H9 (cell line): ENCODE data around the gene PRR36. TPM values are rescaled to one million over a fixed set of nuclear protein-coding genes. Genes with fewer than 3 reads are reported as not detected.

Experiments used
- DNase-seq: peaks from one replicate; pipeline ENCODE4 v3.0.0-alpha.2; 2017
- H2AFZ ChIP-seq: one replicate; pipeline ENCODE4 v1.6.1; 2013; ENCODE audit warnings: mild to moderate bottlenecking, low read length, control low read depth, moderate library complexity
- H2AK5ac ChIP-seq: 2 replicates; pipeline ENCODE4 v1.6.1; 2013; ENCODE audit warnings: low read length, control low read depth, mixed read lengths; ENCODE audit not compliant: insufficient read length
- H2BK120ac ChIP-seq: one replicate; pipeline ENCODE4 v1.6.1; 2013; ENCODE audit warnings: low read depth, mild to moderate bottlenecking, low read length, control low read depth, inconsistent platforms; ENCODE audit not compliant: poor library complexity, severe bottlenecking
- H2BK12ac ChIP-seq: 2 replicates; pipeline ENCODE4 v1.6.1; 2013; ENCODE audit warnings: low read length, control low read depth, mixed read lengths, low read depth; ENCODE audit not compliant: insufficient read length
- H2BK15ac ChIP-seq: 2 replicates; pipeline ENCODE4 v1.6.1; 2013; ENCODE audit warnings: low read depth, low read length, control low read depth
- H2BK20ac ChIP-seq: one replicate; pipeline ENCODE4 v1.6.1; 2013; ENCODE audit warnings: low read depth, mild to moderate bottlenecking, low read length, control low read depth, inconsistent platforms; ENCODE audit not compliant: poor library complexity, severe bottlenecking
- H2BK5ac ChIP-seq: 2 replicates; pipeline ENCODE4 v1.6.1; 2013; ENCODE audit warnings: low read length, control low read depth, mixed read lengths; ENCODE audit not compliant: insufficient read length
- H3K14ac ChIP-seq: 2 replicates; pipeline ENCODE4 v1.6.1; 2013; ENCODE audit warnings: low read length, control low read depth; ENCODE audit not compliant: insufficient read depth
- H3K18ac ChIP-seq: 2 replicates; pipeline ENCODE4 v1.6.1; 2013; ENCODE audit warnings: low read depth, mild to moderate bottlenecking, mixed read lengths, low read length, control low read depth; ENCODE audit not compliant: insufficient read length
- H3K23ac ChIP-seq: 2 replicates; pipeline ENCODE4 v1.6.1; 2013; ENCODE audit warnings: low read length, control low read depth, mixed read lengths, low read depth; ENCODE audit not compliant: insufficient read length
- H3K23me2 ChIP-seq: 2 replicates; pipeline ENCODE4 v1.6.1; 2013; ENCODE audit warnings: low read depth, mild to moderate bottlenecking, mixed read lengths, low read length, control low read depth; ENCODE audit not compliant: insufficient read length, poor library complexity, severe bottlenecking
- H3K27ac ChIP-seq: 2 replicates; pipeline ENCODE4 v1.5.1; 2013; ENCODE audit warnings: low read length, control low read depth, mixed read lengths, low read depth; ENCODE audit not compliant: insufficient read length
- H3K27me3 ChIP-seq: 2 replicates; pipeline ENCODE4 v1.6.1; 2013; ENCODE audit warnings: low read length, control low read depth, inconsistent platforms; ENCODE audit not compliant: insufficient read depth
- H3K4ac ChIP-seq: 2 replicates; pipeline ENCODE4 v1.6.1; 2013; ENCODE audit warnings: low read depth, mild to moderate bottlenecking, control low read depth, inconsistent platforms, low read length, moderate library complexity
- H3K4me1 ChIP-seq: 2 replicates; pipeline ENCODE4 v1.6.1; 2013; ENCODE audit warnings: low read length, control low read depth, inconsistent platforms; ENCODE audit not compliant: insufficient read depth
- H3K4me2 ChIP-seq: 2 replicates; pipeline ENCODE4 v1.6.1; 2013; ENCODE audit warnings: low read length, control low read depth, mixed read lengths; ENCODE audit not compliant: insufficient read length, insufficient read depth
- H3K56ac ChIP-seq: 2 replicates; pipeline ENCODE4 v1.6.1; 2013; ENCODE audit warnings: low read depth, mild to moderate bottlenecking, mixed read lengths, low read length, control low read depth; ENCODE audit not compliant: insufficient read length
- H3K79me1 ChIP-seq: 2 replicates; pipeline ENCODE4 v1.6.1; 2013; ENCODE audit warnings: low read depth, mild to moderate bottlenecking, moderate library complexity, low read length, control low read depth, inconsistent platforms; ENCODE audit not compliant: insufficient read depth, poor library complexity, severe bottlenecking
- H3K79me2 ChIP-seq: 2 replicates; pipeline ENCODE4 v1.6.1; 2013; ENCODE audit warnings: low read length, control low read depth, inconsistent platforms; ENCODE audit not compliant: insufficient read depth
- H3K9ac ChIP-seq: 2 replicates; pipeline ENCODE4 v1.6.1; 2013; ENCODE audit warnings: low read length, control low read depth, mixed read lengths; ENCODE audit not compliant: insufficient read length; ENCODE audit errors: extremely low read depth
- H3K9me3 ChIP-seq: one replicate; pipeline ENCODE4 v1.6.1; 2013; ENCODE audit warnings: low read depth, low read length, inconsistent platforms; ENCODE audit not compliant: control insufficient read depth
- H3T11ph ChIP-seq: one replicate; pipeline ENCODE4 v1.6.1; 2013; ENCODE audit warnings: mild to moderate bottlenecking, low read length, control low read depth, inconsistent platforms
- H4K20me1 ChIP-seq: one replicate; pipeline ENCODE4 v1.6.1; 2013; ENCODE audit not compliant: control insufficient read depth, insufficient read length, insufficient read depth
- H4K5ac ChIP-seq: 2 replicates; pipeline ENCODE4 v1.6.1; 2013; ENCODE audit warnings: low read depth, mild to moderate bottlenecking, mixed read lengths, low read length, control low read depth; ENCODE audit not compliant: insufficient read length
- H4K8ac ChIP-seq: replicated peaks from 2 replicates; pipeline ENCODE4 v1.6.1; 2013; ENCODE audit warnings: low read length, control low read depth, mixed read lengths, low read depth; ENCODE audit not compliant: insufficient read length
- H4K91ac ChIP-seq: 2 replicates; pipeline ENCODE4 v1.6.1; 2013; ENCODE audit warnings: low read depth, mild to moderate bottlenecking, moderate library complexity, mixed read lengths, low read length, control low read depth; ENCODE audit not compliant: insufficient read length
- H3K27ac Mint-ChIP-seq, 3 experiments: 2 replicates in 2 of 3; 3 replicates in 1 of 3; pipeline ENCODE4 v1.8.0; 2020 to 2021; ENCODE audit warnings: mixed read lengths in 3 of 3, mild to moderate bottlenecking in 1 of 3, moderate library complexity in 1 of 3
- H3K27me3 Mint-ChIP-seq: 2 replicates; pipeline ENCODE4 v1.8.0; 2021; ENCODE audit warnings: low read depth, mild to moderate bottlenecking, moderate library complexity, mixed read lengths
- H3K36me3 Mint-ChIP-seq, 3 experiments: 2 replicates in 2 of 3; 3 replicates in 1 of 3; pipeline ENCODE4 v1.8.0; 2020 to 2021; ENCODE audit warnings: low read depth in 3 of 3, mixed read lengths in 3 of 3; ENCODE audit not compliant: insufficient read depth in 1 of 3
- H3K4me1 Mint-ChIP-seq, 2 experiments: 2 replicates each; pipeline ENCODE4 v1.8.0; 2020; ENCODE audit warnings: mixed read lengths in 2 of 2
- H3K4me3 Mint-ChIP-seq, 2 experiments: 2 replicates in 1 of 2; 3 replicates in 1 of 2; pipeline ENCODE4 v1.8.0; 2020 to 2021; ENCODE audit warnings: mild to moderate bottlenecking in 2 of 2, mixed read lengths in 2 of 2, moderate library complexity in 1 of 2
- H3K9me3 Mint-ChIP-seq, 2 experiments: 2 replicates in 1 of 2; 3 replicates in 1 of 2; pipeline ENCODE4 v1.8.0; 2020; ENCODE audit warnings: mild to moderate bottlenecking in 2 of 2, mixed read lengths in 2 of 2, moderate library complexity in 1 of 2
- CTCF ChIP-seq: fragments of 200-600 bp; sonication (generic); conservative IDR thresholded peaks from 3 replicates; pipeline ENCODE4 v1.8.0; 2021; ENCODE audit warnings: antibody characterized with exemption, mild to moderate bottlenecking
- WGBS: extraction: QIAGEN DNeasy Blood & Tissue Kit; methylation state at CpG from one replicate; pipeline ENCODE4 v1.1.7; 2013; ENCODE audit warnings: missing lambda C conversion rate, low lambda C conversion rate, mixed read lengths; ENCODE audit not compliant: insufficient read length; ENCODE audit errors: extremely low coverage; 5-methylcytosine and 5-hydroxymethylcytosine counted together
- total RNA-seq: library from RNA; stranded (reverse); gene quantifications from 2 replicates; pipeline ENCODE4 v1.2.1, GENCODE V29; 2021

The PRR36 gene
- total RNA-seq, 1 experiment from 2014 or later: 20.4 TPM

- Histone ChIP-seq H3K18ac (no peak overlapping the region), H4K8ac (no peak overlapping the region), H3K4me2 (no peak overlapping the region), H3K56ac (no peak overlapping the region), H2BK20ac (no peak overlapping the region), H3K9me3 (no peaks in the 10 kb centered on the region), H3K9ac (no peak overlapping the region), H2AFZ (no peak overlapping the region), H4K91ac (no peak overlapping the region), H3K27me3 (peaks cover 16% of the 10 kb centered on the region; the same call in 1 of the 2 replicates), H2AK5ac (no peak overlapping the region), H4K5ac (no peak overlapping the region), H3K4me1 (no peaks in the 10 kb centered on the region), H2BK120ac (no peak overlapping the region), H3K23me2 (peaks cover 11% of the 10 kb centered on the region), H4K20me1 (no peaks in the 10 kb centered on the region), H2BK12ac (no peak overlapping the region), H3K14ac (no peak overlapping the region), H2BK15ac (no peak overlapping the region), H3K23ac (no peak overlapping the region), H3T11ph (no peak overlapping the region), H3K27ac (no peak overlapping the region), H3K4ac (no peak overlapping the region), H3K79me2 (no peaks in the 10 kb centered on the region), H3K79me1 (no peaks in the 10 kb centered on the region), H2BK5ac (no peak overlapping the region)
- DNase-seq: no peak
- WGBS: no CpG with 5 or more reads among the region's 39 CpGs
- H3K27me3 Mint-ChIP-seq: peaks cover 39% of the 10 kb centered on the region
- peaks cover 7 to 12% of the 10 kb centered on the region in 2 experiments for H3K4me1 Mint-ChIP-seq
- H3K9me3 Mint-ChIP-seq: no peaks in the 10 kb centered on the region
- peaks cover 13 to 28% (median 24%) of the 10 kb centered on the region in 3 experiments; a peak in 6 of 7 replicates for H3K36me3 Mint-ChIP-seq
- no peak overlapping the region for H3K4me3 Mint-ChIP-seq
- TF ChIP-seq CTCF: no peak
- no peak overlapping the region for H3K27ac Mint-ChIP-seq
These were observed 38.7 kb upstream of the PRR36 start for GRCh38 chr19:7912697-7913564.
